HEK293 (cell line): ENCODE measurements around the gene DMAC2L.

Experiments
- CTCF ChIP-seq: fragments of 450-650 bp; formaldehyde crosslinking; IDR thresholded peaks from 2 replicates; pipeline ENCODE4 v1.5.1; 2016; ENCODE audit warnings: missing biosample characterization, missing genetic modification characterization
- HOXA7 ChIP-seq: sonication (generic); formaldehyde crosslinking; IDR thresholded peaks from 2 replicates; pipeline ENCODE4 v1.8.1; 2022; ENCODE audit warnings: missing genetic modification reagents, borderline replicate concordance
- PATZ1 ChIP-seq: fragments of 450-650 bp; formaldehyde crosslinking; IDR thresholded peaks from 2 replicates; pipeline ENCODE4 v1.5.1; 2016; ENCODE audit warnings: missing biosample characterization, missing genetic modification characterization
- PRDM1 ChIP-seq: fragments of 450-650 bp; formaldehyde crosslinking; IDR thresholded peaks from 2 replicates; pipeline ENCODE4; 2016; ENCODE audit warnings: missing biosample characterization, missing genetic modification characterization
- REPIN1 ChIP-seq: fragments of 450-650 bp; formaldehyde crosslinking; IDR thresholded peaks from 2 replicates; pipeline ENCODE4 v1.5.1; 2017; ENCODE audit warnings: missing biosample characterization, missing genetic modification characterization, low read depth
- ZBTB10 ChIP-seq: fragments of 450-650 bp; formaldehyde crosslinking; IDR thresholded peaks from 2 replicates; pipeline ENCODE4 v1.5.1; 2016; ENCODE audit warnings: missing biosample characterization, missing genetic modification characterization
- ZNF138 ChIP-seq: fragments of 450-650 bp; formaldehyde crosslinking; IDR thresholded peaks from 2 replicates; pipeline ENCODE4 v1.5.1; 2016; ENCODE audit warnings: missing biosample characterization, missing genetic modification characterization, borderline replicate concordance
- ZNF175 ChIP-seq: fragments of 450-650 bp; formaldehyde crosslinking; IDR thresholded peaks from 2 replicates; pipeline ENCODE4 v1.5.1; 2016; ENCODE audit warnings: missing biosample characterization, missing genetic modification characterization
- ZNF274 ChIP-seq, 2 experiments: fragments of 200-500 bp in 1 of 2; fragments of 450-650 bp in 1 of 2; sonication (Bioruptor generic) in 1 of 2; formaldehyde crosslinking in 1 of 2; IDR thresholded peaks; 2 replicates each; pipeline versions ENCODE4 v1.5.1 to v1.6.1; 2014 to 2016; ENCODE audit warnings: borderline replicate concordance in 1 of 2, inconsistent platforms in 1 of 2, low read length in 1 of 2, missing biosample characterization in 1 of 2, missing genetic modification characterization in 1 of 2
- ZNF785 ChIP-seq: fragments of 450-650 bp; formaldehyde crosslinking; IDR thresholded peaks from 2 replicates; pipeline ENCODE4 v1.5.1; 2016; ENCODE audit warnings: missing biosample characterization, missing genetic modification characterization
- ZSCAN18 ChIP-seq: fragments of 450-650 bp; formaldehyde crosslinking; IDR thresholded peaks from 2 replicates; pipeline ENCODE4 v1.5.1; 2016; ENCODE audit warnings: missing biosample characterization, missing genetic modification characterization

- TF ChIP-seq CTCF (tag by site-specific recombination) (no peak), ZSCAN18 (tag by site-specific recombination) (no peak), ZNF175 (tag by site-specific recombination) (no peak), PATZ1 (tag by site-specific recombination) (no peak), ZNF274 (IDR thresholded peaks at IDR 0.05; ENCODE audit: low read length) (no peak), ZNF274 (tag by site-specific recombination; IDR thresholded peaks at IDR 0.05; ENCODE audit: borderline replicate concordance) (no peak), ZBTB10 (tag by site-specific recombination) (no peak), HOXA7 (CRISPR knock-in tag) (no peak), PRDM1 (tag by site-specific recombination) (no peak), ZNF785 (tag by site-specific recombination) (no peak), ZNF138 (no peak), REPIN1 (tag by site-specific recombination) (no peak)
Observed at GRCh38 chr14:50354527-50354926, 42.4 kb downstream of the DMAC2L start.
